HL-60 (cell line): Measurements from ENCODE around the gene ANAPC2.
A peak's percentile ranks its signal among the peaks of the same experiment; 100 is the strongest.

Experiments
- DNase-seq, 2 experiments: peaks; one replicate each; pipeline ENCODE4 v3.0.0-alpha.2; 2010 to 2020; ENCODE audit warnings: low read depth in 1 of 2, low spot score in 1 of 2
- H3K27ac ChIP-seq: fragments of 250-450 bp; sonication (Bioruptor Pico); replicated peaks from 2 replicates; pipeline ENCODE4 v1.5.1; 2020; ENCODE audit warnings: mild to moderate bottlenecking, moderate library complexity
- H3K27me3 ChIP-seq: fragments of 250-450 bp; sonication (Bioruptor Pico); 2 replicates; pipeline ENCODE4 v1.5.1; 2021; ENCODE audit warnings: mild to moderate bottlenecking, moderate library complexity; ENCODE audit not compliant: insufficient read depth, poor library complexity, severe bottlenecking
- H3K4me3 ChIP-seq: replicated peaks from 2 replicates; pipeline ENCODE4 v1.5.1; 2011; ENCODE audit warnings: mild to moderate bottlenecking, control low read depth, low read length; ENCODE audit not compliant: insufficient read depth
- GABPA ChIP-seq: IDR thresholded peaks from 2 replicates; pipeline ENCODE4 v1.6.1; 2012; ENCODE audit warnings: low read depth
- POLR2AphosphoS5 ChIP-seq: IDR thresholded peaks from 2 replicates; pipeline ENCODE4 v1.6.1; 2012; ENCODE audit warnings: low read depth
- SPI1 ChIP-seq: IDR thresholded peaks from 2 replicates; pipeline ENCODE4 v1.6.1; 2012; ENCODE audit warnings: low read depth, mild to moderate bottlenecking, borderline replicate concordance
- TF ChIP-seq, protein P1 (sequence below): IDR thresholded peaks from one replicate; pipeline ENCODE4 v1.5.1; 2011; ENCODE audit warnings: low read length, control low read depth, inconsistent platforms; ENCODE audit not compliant: insufficient read depth
- TF ChIP-seq, protein P2 (sequence below): IDR thresholded peaks from 2 replicates; pipeline ENCODE4 v1.6.1; 2012; ENCODE audit warnings: low read depth; ENCODE audit not compliant: insufficient replicate concordance

The ANAPC2 gene

GRCh38 chr9:137214620-137215019, 26.3 kb upstream of the ANAPC2 start:
- Histone ChIP-seq H3K4me3 (no peak overlapping the region), H3K27me3 (no peaks in the 10 kb centered on the region), H3K27ac (no peak overlapping the region)
- no peak for TF ChIP-seq GABPA
- no peak for TF ChIP-seq SPI1
- TF ChIP-seq, protein P1, sequence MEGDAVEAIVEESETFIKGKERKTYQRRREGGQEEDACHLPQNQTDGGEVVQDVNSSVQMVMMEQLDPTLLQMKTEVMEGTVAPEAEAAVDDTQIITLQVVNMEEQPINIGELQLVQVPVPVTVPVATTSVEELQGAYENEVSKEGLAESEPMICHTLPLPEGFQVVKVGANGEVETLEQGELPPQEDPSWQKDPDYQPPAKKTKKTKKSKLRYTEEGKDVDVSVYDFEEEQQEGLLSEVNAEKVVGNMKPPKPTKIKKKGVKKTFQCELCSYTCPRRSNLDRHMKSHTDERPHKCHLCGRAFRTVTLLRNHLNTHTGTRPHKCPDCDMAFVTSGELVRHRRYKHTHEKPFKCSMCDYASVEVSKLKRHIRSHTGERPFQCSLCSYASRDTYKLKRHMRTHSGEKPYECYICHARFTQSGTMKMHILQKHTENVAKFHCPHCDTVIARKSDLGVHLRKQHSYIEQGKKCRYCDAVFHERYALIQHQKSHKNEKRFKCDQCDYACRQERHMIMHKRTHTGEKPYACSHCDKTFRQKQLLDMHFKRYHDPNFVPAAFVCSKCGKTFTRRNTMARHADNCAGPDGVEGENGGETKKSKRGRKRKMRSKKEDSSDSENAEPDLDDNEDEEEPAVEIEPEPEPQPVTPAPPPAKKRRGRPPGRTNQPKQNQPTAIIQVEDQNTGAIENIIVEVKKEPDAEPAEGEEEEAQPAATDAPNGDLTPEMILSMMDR: no peak
- TF ChIP-seq POLR2AphosphoS5: 0 out of 2 replicates have a peak, but pooled peaks have one; percentile 5
- TF ChIP-seq, protein P2, sequence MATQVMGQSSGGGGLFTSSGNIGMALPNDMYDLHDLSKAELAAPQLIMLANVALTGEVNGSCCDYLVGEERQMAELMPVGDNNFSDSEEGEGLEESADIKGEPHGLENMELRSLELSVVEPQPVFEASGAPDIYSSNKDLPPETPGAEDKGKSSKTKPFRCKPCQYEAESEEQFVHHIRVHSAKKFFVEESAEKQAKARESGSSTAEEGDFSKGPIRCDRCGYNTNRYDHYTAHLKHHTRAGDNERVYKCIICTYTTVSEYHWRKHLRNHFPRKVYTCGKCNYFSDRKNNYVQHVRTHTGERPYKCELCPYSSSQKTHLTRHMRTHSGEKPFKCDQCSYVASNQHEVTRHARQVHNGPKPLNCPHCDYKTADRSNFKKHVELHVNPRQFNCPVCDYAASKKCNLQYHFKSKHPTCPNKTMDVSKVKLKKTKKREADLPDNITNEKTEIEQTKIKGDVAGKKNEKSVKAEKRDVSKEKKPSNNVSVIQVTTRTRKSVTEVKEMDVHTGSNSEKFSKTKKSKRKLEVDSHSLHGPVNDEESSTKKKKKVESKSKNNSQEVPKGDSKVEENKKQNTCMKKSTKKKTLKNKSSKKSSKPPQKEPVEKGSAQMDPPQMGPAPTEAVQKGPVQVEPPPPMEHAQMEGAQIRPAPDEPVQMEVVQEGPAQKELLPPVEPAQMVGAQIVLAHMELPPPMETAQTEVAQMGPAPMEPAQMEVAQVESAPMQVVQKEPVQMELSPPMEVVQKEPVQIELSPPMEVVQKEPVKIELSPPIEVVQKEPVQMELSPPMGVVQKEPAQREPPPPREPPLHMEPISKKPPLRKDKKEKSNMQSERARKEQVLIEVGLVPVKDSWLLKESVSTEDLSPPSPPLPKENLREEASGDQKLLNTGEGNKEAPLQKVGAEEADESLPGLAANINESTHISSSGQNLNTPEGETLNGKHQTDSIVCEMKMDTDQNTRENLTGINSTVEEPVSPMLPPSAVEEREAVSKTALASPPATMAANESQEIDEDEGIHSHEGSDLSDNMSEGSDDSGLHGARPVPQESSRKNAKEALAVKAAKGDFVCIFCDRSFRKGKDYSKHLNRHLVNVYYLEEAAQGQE: no peak
- DNase-seq: no peak

DNA sequence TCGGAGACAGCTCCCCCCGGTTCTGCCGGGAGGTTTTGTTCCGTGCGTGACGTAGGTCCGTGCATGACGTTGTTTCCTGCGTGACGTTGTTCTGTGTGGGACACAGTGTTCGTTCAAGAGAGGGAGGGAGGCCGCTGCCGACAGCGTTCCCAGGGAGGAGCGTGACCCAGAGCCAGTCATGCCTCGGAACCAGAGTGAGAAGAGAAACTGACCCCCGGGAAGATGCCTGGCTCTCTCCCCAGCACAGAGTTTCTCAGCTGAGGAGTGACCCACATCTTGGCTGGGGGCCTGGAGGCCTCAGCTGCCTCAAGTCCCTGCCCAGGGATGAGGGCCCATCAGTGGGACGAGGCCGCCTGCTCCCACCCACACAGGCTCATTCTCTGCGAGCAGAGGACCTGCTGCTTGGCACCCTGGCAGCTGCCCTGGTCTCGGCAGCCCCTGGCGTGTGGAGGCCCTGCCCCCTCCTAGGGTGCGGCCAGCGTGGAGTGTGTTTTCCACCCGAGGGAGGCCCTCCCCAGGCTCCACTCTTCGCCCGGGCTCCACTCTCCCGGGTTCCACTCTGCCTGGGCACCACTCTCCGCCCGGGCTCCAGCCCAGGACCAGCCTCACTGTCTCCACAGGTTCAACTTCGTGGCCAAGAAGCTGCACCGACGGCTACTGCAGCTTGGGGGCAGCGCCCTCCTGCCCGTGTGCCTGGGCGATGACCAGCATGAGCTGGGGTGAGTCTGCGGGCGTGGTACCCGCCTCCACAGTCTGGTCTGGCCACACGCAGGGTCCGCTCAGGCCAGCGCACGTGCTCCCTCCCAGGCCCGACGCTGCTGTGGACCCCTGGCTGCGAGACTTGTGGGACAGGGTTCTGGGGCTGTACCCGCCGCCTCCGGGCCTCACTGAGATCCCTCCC, 25.1 kb upstream of the ANAPC2 start:
- TF ChIP-seq, protein P1: peak; percentile 8
- TF ChIP-seq GABPA: no peak
- Histone ChIP-seq H3K27ac (no peak overlapping the region), H3K27me3 (no peaks in the 10 kb centered on the region), H3K4me3 (no peak overlapping the region)
- DNase-seq: no peak

DNA sequence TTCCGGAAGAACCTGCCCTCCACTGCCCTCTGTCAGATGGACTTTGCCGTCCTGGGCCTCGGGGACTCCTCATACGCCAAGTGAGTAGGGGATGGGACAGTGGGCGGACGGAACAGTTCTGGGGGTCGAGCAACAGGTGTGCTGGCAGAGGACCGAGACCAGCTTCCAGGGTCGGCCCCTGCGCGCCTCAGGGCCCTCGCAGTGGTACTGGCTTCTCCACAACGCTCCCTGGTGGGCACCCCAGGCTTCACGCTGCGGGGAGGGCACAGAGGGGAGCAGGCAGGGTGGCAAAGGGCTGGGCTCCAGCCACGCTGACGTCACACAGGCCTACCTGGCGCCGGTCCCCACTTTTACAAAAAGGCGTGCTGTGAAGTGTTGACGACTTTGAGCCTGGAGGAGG, 24.2 kb upstream of the ANAPC2 start:
- Histone ChIP-seq H3K27ac (no peak overlapping the region), H3K4me3 (no peak overlapping the region), H3K27me3 (no peaks in the 10 kb centered on the region)
- DNase-seq: no peak
- TF ChIP-seq, protein P1: no peak
- TF ChIP-seq, protein P2: no peak
- TF ChIP-seq GABPA (no peak), POLR2AphosphoS5 (no peak), SPI1 (no peak)
